GM18873 (cell line): ENCODE data around the gene HLTF.

Experiments
- ATAC-seq: cut with Tn5 transposase; IDR thresholded peaks from one replicate; pipeline ENCODE4 v1.9.1; 2021; ENCODE audit warnings: mild to moderate bottlenecking, moderate library complexity, moderate number of reproducible peaks; ENCODE audit not compliant: unreplicated experiment, low FRiP score

The HLTF gene

DNA sequence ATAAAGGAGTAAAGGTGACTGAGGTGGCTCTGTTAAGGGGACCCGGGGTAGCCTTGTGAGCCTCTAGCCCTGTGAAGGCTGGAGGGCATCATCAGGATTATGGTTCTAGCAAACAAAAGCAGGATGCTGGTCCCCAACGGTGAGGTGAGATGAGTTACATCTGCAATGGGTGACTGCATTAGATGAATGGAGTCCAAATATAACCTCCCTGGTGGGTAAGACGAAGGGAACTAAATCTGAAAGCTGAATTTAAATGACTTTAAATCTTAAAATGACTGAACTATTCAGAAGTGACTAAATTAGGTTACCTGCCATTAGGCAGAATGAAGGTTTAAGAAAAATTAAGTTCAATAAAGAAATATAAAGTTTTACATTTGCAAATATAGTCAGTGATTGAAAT, 4.6 kb upstream of the HLTF start:
- ATAC-seq, result no peak

DNA sequence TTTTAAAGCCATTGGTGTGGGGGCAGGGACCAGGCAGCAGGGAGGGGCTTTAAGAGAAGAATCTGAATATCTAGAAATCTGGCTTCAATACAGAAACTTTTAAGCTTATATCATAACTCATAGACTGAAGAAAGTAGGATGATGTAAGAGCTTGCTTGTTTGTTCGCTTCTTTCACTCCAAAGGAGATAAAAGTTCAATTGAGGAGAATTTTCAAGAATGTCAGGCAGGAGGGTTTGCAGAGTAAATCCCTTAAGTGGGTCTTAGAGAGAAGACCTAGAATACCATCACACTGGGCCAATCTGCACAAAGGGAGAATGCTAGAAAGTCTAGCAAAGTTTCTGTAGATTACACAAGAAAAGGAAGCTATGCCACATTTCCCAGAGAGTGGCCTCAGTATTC, 4.1 kb upstream of the HLTF start:
- no peak for ATAC-seq

DNA sequence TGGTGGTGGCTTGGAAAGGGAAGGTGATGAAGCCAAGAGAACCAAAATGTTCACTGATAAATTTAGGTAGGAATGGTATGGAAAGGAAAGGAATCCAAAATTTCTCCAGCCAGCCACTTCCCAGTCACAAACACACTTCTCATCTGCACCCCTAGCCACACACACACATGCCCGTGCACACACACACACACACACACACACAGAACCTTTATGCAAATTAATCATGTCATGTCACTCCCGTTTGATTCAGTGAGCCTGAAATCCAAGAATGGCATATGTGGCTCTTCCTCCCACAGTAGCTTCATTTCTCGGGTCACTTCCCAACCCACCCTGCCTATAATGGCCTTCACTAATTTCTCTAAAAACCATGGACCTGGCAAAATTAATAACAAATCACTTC, 3.1 kb upstream of the HLTF start:
- ATAC-seq, result no peak

DNA sequence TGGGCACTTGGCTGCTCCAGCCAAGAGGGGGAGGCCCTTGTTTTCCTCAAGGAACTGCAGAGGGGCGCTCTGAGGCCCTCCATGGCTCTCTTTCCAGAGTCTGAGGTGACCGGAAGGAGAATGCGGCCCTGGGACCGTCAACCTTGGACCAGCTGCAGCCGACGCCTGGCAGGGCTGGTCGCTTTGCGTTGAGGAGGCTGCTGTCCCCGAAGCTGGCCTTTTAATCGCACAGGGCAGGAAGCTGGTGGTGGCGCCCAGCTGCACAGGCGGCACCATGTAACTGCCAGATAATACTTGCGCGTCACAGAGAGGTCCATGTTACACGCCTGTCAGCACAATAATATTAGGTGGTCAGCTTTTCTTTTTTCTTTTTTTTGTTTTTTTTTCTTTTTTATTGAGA, 875 bp upstream of the HLTF start:
- ATAC-seq, result no peak

DNA sequence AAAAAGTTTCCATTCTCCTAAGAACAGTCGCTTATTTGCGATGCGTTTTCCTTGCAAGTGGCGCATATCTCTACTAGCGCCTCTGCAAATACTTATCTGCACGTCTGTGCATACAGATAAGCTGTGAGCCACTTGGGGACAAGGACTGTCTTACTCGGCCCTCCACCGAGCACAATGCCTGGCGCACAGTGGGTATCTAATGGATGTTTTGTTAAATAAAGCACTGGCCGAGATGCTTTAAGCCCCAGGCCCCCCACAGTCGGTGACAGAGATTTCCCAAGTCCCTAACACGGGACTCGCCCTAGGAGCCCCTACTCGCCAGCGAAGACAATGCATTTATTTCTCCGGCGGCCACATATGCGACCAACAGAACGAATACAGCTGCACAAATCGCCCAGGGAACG, 503 bp downstream of the HLTF start:
- ATAC-seq, result peak; percentile 28

DNA sequence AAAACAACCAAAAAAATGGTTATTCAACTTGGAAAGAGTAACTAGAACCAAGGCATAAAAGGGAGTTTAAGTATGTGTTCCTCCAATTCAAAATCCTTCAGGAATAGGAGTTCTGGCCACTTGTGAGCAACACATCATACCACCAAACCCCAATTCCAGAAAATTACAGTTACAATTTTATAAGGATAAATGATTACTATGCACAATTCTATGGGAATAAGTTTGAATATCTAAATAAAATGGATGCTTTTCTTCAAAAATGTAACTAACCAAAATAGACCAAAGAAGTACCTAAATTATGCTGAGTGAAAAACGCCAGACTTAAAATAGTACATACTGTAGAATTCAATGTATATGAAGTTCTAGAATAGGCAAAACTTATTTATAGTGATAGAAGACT, 4.6 kb downstream of the HLTF start:
- ATAC-seq, result no peak

DNA sequence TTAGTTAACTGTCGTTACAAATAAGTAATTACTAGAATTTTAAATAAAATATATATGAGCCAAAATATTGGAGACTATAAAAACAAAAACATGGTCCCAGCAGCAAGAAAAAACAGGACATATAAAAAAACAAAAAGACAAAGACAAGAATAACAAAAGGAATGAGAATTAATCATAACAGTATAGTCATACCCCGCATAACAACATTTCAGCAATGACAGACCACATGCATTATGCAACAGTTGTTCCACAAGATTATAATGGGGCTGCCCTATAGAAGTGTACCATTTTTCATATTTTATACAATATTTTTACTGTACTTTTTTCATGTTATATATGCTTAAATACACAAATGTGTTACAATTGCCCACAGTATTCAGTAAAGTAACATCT, 5.6 kb downstream of the HLTF start:
- ATAC-seq, result no peak

DNA sequence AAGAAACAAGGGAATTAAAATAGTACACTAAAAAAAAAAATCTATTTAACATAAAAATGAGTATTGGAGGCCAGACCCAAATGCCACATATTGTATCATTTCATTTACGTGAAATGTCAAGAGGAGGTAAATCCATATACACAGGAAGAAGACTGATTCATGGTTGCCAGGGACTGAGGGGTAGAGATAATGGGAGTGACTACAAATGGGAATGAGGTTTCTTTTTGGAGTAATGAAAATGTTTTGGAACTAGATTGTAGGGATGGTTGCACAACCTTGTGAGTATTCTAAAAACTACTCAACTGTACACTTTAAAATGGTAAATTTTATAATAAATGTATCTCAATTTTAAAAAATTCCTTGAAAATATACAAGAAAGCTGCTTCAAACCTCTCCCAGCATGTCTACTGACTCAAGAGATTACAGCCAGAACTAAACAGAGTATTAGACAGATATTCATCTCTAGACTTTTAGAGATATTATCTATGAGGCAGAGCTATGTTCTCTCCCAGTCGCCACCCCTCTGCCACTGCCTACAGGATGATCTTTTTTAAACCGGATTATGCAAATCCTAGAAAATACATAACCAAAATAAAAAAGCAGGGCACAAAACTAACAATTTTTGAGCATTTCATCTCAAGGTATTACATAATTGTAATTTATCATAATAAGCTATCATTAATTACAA, 6.2 kb downstream of the HLTF start:
- no peak for ATAC-seq

DNA sequence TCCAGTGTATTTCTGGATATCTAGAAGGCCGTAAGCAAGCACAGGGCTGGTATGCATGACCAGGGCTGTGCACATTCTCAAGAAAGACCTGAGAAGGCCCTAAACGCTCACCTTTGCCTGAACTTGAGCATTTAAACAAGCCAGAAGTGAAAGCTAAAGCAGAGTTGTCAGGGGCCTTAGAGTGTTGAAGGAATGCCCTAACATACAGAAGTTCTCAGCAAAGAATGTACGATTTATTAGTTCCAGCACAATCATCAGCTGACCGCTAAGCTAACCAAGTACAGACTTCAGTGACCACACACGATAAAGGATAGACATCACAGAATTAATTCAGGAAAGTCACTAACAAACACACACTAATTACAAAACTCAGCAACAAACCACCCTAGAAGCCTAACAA, 8.7 kb downstream of the HLTF start:
- ATAC-seq, result no peak

DNA sequence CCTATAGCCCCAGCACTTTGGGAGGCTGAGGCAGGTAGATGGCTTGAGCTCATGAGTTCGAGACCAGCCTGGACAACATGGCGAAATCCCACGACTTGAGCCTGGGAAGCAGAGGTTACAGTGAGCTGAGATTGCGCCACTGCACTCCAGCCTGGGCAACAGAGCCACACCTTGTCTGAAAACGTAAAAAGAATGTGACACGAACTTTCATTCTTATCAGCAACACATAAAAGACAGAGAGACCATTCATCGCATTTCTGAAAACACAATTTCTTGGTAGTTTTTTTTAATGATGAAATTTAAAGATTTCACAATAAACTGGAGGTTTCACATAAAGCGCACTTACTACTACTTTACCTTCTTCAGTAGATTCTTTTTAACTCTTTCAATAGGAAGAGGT, 18.4 kb downstream of the HLTF start:
- no peak for ATAC-seq

DNA sequence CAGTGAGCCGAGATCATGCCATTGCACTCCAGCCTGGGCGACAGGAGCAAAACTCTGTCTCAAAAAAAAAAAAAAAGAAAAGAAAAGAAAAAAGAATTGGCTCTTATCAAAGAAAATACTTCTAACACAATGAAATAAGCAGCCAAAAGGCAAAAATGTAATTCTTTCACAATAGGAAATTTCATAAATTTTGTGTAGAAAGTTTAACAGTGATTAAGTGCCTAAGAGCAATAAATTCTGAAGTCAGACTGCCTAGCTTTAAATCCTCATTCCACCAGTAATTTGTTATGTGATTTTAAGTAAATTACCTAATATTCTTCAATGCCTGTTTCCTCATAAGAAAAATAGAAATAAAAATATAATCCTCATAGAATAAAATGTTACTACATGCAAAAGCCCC, 24.6 kb downstream of the HLTF start:
- no peak for ATAC-seq

DNA sequence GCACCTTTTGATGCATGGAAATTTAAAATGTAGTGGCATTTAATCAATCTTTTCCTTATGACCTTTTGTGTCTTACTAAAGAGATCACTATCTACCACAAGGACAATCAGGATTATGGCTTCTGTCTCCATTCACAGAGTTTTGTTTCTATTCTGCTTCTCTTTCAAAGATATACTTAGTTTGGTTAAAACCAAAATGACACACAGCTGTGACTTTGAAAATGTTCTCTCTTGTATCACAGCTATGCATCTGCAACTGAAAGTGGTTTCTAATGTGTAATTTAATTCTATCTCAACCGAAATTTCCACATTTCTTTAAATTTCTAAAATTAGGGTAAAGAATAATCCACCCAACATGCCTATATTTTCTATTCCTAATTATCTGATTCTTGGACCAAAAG, 27.7 kb downstream of the HLTF start:
- no peak for ATAC-seq

DNA sequence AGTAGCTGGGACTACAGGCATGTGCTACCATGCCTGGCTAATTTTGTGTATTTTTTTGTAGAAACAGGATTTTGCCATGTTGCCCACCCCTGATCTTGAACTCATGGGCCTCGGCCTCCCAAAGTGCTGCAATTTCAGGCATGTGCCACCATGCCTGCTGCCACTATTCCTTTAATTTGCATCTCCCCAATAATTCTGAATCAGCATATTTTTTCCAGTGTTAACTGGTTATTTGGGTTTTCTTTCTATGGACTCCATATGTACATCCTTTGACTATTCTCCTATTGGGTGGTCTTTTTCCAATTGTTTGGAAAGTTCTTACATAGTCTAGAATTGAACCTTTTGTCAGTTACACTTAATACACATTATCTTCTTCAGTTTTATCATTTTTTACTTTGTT, 28.1 kb downstream of the HLTF start:
- no peak for ATAC-seq

DNA sequence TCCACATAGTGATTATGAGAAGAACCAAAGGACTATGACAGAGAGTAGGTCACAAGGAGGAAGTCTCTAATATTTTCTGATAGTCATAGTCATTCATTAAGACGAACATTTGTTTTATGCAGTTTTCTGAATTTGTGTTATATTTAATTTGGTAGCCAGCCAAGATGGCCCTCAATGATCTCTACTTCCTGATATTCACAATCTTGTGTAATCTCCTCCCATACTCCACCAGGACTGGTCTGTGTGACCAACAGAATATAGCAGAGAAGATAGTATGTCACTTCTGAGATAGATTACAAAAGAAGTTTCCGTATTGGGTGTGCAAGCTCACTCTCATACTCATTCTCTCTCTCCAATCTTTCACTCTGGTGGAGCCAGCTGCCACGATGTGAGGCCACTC, 30.8 kb downstream of the HLTF start:
- no peak for ATAC-seq

DNA sequence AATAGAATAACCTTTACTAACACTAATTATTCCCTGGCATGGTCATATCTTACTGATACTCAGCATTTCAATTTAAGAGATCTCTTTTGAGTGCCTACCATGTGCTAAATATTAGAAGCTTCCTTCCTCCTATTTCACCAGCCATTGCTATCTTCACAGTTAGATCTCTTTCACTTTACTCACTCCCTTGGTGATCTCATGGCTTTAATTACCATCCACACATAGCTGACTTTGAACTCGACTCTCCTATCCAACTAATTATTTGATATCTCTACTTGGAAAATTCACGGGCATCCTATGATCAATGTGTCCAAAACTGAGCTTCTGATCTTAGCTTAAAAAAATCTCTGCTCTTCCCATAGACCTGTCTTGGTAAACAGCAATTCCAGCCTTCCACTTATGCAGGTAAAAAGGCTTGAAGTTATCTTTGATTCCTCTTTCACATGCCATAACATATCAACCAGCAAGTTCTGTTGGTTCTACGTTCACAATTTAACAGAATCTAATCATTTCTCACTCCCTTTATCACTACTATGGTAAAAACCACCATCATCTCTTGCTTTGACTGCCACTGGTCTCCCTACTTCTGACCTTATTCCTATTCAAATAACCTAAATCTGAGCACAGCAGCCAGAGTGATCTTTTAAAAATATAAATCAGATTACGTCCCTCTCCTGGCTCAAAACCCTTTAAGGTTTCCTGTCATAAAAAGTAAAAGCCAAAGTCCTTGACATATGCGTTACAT, 41.8 kb downstream of the HLTF start:
- ATAC-seq, result no peak

DNA sequence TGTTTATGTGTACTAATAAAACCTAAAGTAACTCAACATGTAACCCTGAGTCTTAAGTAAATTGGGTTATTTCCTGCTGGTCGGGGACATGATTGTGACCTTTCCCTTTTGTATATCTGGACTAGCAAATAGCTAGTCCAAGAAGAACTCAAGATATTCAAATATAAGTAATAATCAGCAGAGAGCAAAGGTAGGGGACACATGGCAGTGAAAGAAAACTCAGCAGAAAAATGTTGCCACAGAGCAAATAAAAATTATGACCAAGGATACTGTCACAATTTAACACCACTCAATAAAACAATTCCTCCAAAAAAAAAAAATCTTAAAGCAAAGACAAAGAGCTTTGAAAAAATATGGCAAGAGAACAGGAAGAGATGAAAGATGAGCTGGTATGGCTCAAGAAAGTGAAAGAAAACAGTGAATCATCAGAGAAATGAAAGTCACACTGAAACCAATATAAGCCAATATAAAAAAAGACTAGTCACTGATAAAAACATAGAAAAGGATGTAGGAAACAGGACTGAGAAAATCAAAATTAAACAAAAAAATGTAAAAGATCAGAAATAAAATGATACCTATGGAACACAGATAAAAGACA, 43.4 kb downstream of the HLTF start:
- ATAC-seq, result peak; percentile 79

DNA sequence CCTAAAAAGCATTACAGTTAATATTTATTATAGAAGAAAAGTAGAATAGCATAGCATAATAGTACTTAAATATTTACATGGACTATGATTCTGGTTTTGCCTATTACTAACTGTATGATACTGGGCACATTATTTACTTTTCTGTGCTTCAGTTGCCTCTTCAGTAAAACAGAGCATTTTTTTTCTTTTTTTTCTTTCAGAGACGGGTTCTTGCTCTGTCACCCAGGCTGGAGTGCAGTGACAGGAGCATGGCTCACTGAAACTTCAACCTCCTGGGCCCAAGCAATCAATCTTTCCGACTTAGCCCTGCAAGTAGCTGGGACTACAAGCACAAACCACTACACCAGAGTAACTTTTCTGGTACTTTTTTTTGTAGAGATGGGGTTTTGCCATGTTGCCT, 48.0 kb downstream of the HLTF start:
- no peak for ATAC-seq

DNA sequence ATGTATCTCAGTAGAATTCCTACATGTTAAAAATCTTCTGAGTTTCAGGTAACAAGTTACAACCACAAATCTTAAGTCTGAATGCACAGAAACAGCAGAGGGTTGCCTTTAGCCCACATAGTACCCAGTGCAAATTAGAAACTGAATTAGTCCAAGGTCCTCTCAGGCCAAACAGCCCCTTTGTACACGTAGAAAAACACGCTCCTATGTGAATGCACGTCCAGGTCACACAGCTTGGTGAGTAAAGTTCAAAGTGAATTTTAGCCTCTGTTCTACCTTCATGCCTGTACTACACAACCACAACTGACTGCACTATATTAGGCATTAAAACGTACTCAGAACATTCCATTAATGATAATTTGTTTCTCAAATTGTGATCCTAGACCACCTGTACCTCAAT, 48.6 kb downstream of the HLTF start:
- ATAC-seq, result no peak

DNA sequence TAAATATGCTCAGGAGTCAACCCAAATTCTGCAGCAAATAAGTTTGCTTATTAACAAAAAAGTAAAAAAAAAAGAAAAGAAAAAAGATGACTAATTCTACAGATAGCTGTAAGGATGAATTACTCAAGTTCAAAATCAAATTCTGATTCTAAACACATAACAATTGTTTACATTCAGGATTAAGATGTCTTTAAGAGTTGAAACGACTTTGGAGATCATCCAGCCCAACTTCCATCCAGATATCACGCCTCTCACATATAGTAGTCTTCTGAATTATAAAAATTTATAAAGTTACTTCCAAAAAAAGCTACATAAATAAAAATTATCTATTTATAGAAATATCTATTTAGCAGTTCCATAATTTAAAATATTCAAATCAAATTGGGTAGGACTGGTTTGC, 55.2 kb downstream of the HLTF start:
- no peak for ATAC-seq

DNA sequence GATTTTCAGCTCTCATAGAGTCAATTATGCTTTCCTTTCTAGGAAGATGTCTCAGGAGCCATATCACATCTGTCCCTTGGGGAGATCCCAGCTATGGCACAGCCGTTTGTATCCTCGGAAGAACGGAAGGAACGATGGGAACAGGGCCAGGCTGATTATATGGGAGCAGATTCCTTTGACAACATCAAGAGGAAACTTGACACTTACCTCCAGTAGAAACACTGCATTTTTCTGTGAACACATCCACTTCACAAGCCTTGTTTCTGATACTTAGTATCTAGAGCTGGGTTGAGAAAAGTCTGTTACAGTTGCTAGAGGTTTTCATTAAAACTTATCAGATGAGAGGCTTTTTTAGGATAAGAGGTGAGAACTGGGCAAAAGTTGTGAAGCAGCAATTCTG, 59.6 kb downstream of the HLTF start:
- ATAC-seq, result no peak

DNA sequence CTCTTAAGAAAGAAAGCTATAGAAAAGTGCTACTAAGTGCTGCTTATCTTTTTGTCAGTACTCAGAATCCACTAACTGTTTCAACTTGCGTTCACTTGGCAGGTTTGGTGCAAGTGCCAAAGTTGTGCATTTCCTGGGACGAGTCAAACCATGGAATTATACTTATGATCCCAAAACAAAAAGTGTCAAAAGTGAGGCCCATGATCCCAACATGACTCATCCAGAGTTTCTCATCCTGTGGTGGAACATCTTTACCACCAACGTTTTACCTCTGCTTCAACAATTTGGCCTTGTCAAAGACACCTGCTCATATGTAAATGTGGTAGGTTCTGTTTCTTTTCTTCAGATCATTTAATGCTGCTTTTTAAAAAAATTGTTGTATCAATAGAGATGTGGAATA, 62.4 kb downstream of the HLTF start:
- ATAC-seq, result no peak

DNA sequence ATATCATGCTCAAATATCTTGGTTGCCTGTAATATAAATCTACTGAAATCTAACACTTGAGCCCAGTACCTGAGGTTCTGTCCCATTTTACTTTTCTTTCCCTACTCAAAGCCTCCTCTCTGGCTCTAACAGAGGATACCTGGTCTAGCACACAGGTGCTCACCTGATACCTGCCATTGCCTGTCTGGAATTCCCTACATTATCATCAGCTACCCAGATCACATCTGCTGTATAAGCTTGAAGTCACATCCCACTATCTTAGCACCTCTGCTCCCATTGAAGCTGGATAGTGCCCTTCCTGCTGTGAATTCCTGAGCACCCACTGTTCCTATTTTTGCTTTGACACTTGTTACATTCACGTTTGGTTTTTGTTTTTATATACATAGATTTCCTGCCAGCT, 64.5 kb downstream of the HLTF start:
- no peak for ATAC-seq
